GM18873 (cell line): ENCODE data around the gene DNAH7.

Experiments used
- ATAC-seq: cut with Tn5 transposase; IDR thresholded peaks from one replicate; pipeline ENCODE4 v1.9.1; 2021; ENCODE audit warnings: mild to moderate bottlenecking, moderate library complexity, moderate number of reproducible peaks; ENCODE audit not compliant: unreplicated experiment, low FRiP score

The DNAH7 gene

DNA sequence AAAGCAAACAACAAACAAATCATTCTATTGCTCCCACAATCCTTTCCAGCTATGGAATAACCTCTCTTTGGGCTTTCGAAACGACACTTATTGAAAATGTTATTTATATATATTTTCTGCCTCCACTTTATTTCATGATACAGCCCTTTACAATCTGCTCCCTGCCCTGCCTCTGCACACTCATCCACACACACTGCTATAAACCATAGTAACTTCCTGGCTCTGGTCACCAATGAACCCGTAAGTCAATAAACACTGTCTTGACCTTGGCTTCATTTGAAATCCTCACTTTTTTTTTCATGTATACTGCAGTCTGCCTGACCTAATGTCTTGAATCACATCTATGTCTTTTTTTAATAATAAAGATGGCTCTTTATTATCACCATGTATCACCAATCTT lies 250.1 kb downstream of the DNAH7 start:
- ATAC-seq = no peak

DNA sequence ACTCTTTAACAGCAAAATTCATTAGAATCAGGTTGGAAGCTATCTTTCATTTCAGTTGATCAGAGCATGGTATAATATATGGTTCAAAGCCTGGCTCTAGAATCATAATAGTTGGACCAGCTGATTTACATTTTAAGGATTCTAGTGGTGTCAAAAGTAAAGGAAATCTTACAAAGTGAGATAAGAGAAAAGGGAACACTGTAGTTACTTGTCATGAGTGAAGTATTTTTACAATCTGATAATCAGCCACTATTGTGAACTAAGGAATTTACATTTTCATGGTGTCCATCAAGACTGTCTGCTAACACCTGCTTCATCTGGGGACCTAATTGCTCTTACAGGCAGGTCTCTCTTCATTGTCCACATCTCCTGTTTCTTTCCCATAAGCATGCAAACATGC lies 250.5 kb downstream of the DNAH7 start:
- ATAC-seq = no peak

DNA sequence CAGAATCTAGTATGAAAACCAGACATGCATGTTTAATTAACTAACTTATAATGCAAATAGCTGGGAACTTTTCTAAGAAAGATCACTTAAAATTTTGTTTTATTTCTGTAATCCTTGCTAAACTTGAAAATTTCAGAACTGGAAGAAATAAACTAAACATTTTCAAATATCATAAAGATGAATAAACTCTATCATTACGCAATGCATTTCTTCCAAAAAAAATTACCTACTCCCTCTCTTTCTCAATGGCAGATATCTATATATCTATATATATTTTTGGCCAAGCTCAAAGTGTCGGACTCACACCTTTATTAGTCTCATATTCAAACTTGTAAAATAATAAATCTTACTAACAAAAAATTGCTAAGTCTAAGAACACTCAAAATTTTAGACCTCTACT lies 253.6 kb downstream of the DNAH7 start:
- no peak for ATAC-seq

DNA sequence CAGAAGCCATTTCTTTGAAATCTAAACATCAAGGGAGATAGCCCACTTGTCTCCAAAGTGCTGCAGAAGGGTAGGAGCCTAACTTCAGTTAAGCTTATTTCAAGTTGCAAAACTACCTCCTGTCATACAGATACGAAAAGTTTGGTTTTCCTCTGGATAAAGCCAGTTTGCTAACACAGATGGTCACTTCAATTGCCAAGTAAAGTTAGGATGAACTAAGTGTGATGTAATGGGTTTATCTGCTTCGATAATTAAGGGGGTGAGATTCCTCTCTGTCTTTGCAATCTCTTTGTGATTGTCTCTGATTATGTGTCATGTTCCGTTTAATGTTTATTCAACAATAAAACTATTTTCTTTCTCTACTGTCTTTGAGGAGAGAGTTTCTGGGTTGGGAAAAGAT lies 255.2 kb downstream of the DNAH7 start:
- ATAC-seq = no peak

DNA sequence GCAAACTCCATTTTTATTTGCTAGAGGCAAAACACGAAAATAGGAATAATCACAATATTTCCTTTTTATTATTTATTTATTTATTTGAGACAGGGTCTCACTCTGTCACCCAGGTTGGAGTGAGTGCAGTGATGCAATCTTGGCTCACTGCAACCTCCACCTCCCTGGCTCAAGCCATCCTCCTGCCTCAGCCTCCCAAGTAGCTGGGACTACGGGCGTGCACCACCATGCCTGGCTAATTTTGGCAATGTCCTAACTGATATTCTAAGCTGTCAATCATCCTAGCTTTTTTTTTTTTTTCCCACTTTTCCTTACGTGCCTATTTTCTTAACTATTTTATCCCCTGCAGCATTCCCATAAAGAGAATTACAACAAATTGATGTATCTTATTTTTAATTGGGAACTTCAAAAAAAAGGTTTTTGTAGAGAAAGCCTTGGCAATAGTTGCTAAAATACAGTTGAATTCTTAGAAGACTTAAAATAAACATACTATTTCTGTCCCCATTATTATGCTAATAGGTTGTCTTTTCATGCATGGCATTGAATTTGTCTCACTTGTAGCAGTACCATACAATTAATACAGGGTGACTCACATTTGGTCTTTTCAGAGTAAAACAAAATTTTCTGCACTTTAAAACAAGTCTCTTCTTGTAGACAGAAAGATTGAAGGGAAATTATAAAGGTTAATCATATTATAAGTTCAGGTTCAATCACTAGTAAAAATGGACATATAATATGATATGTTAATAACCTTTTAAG lies 258.1 kb downstream of the DNAH7 start:
- no peak for ATAC-seq

DNA sequence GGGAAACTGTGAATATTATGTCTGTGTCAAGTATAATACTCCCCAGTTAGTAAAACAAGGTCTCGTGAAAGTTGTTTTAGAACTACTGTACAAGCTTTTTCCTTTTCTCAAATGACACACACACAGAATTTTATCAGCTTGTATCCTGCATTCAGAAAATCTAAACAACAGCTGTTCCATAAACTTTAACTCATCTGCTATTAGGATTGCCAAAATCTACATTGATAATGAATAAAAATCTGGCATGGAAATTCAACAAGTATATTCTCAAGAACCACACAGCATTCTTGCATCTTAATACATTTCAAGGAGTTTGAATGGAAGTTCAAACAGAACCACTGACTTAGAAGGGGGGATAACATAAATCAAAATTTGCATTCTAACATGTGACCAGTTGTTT lies 260.4 kb downstream of the DNAH7 start:
- no peak for ATAC-seq

DNA sequence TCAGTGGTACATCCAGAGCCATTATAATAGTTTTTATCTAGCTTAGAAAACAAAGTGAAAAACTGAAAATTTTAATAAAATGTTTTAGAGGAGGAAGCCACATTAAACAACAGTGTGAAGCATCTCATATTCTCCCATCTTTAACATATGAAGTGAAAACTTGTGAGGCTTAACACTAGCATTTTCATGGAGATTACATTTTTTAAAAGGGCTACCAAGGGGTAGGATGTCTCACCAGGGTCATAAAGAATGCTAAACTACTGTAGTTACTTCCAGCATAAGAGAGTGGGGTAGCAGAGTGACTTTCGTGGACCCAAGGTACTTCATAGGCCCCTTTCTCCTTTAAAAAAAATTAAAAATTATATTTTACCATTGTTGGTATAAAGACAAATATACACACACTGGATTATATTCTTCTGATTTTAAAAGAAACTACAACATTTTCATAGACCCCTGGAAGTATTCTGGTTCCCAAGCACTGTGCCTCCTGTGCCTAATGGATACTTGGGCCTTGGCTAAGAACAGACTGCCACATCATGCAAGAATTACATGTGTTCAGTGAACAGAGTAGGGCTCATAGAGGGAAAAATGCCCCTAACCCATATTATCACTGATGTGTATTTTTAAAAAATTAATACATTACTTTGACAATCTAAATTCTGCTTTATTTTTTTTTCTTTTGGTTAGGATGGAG lies 263.2 kb downstream of the DNAH7 start:
- ATAC-seq = no peak

DNA sequence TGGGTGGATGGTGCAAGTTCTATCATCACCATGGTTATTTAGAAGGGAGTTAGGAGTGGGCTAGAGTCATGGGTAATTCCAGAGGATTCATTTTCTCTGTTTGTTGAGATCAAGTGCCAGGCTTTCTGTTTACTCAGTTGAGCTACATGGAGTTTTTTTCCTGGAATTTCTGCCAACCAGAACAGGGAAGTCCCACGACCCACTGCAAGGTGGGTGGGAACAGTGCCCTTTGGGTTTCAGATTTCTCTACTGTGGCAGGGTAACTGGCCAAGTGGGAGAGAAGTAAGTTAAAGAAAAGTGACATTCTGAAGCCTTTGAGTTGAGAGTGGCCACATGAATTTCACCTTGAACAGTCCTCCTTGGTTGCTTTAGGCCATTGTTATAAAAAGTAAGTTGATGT lies 272.8 kb downstream of the DNAH7 start:
- no peak for ATAC-seq

DNA sequence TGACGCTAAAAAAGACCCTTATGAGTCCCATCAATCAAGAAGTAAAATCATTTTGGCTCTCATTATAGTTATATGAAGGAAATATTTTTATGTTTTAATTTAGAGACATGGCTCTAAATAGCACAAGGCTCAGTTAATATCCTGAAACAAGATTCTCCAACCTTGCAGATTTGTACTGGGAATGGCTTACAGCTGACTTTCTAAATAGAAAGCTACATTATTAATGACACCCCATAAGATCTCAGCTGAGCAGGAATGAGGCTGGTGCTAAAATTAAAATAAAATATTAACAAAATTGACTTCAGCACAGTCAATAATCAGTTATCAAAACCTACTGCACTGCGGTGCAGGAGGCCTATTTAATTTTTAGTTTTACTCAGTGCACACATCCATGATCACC lies 274.8 kb downstream of the DNAH7 start:
- ATAC-seq = no peak

DNA sequence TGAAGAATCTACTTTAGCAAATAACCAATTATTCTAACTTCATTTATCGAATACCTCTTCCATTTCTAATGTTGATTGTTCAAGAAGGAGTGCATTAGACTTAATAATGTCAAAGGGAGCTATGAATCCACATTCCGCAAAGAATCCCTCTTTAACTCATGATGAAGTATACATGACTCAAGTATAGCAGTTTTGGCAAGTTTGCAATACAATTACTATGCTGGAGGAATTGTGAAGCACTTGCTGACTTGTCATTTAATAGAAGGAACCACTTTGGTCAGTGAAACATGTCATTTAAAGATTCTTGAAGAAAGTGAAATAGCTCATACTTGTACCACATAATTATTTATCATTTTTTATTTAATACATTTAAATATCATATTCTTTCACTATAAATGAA lies 286.5 kb downstream of the DNAH7 start:
- no peak for ATAC-seq

DNA sequence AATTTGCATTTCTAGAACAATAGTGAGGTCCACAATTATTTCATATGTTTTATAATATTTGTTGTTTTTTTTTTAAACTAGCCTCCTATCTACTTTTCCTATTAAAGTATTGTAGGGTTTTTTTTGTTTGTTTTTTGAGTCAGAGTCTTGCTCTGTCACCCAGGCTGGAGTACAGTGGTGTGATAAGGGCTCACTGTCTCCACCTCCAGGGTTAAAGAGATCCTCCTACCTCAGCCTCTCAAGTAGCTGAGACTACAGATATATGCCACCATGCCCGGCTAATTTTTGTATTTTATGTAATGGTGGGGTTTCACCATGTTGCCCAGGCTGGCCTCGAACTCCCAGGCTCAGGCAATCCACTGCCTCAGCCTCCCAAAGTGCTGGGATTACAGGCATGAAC lies 289.1 kb downstream of the DNAH7 start:
- ATAC-seq = no peak

DNA sequence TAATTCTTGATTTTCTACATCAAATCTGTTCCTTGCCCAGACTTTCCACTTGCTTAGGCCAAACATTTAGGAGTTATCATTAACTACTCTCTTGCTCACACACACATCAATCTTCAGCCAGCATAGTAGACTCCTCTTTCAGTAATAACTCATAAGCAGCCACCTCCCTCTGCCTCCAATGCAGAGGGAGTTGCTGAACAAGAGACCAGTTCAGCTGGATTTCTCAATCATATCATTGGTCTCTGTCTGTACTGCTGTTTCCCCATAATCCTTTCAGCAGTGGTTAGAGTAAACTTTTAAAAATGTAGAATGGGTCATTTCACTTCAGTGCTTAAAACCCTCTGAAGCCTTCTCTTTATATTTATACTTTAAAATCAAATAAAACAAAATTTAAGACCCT lies 298.7 kb downstream of the DNAH7 start:
- no peak for ATAC-seq

DNA sequence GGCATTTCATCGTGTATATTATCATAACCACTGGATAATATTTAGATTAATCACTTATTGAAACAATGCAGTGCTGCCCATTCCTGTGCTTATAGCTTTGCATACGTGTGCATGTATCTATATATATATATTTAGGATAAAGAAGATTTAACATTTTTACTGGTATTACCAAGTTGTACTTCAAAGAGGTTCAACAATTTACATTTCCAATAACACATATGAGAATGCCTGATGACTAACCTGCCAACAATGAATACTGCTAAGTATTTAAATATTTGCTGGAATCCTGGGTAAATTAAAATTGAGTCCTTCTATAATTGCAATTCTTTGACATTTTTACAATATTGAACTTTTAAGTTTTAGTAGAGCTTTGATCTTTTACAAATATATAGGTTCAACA lies 300.2 kb downstream of the DNAH7 start:
- ATAC-seq = no peak

DNA sequence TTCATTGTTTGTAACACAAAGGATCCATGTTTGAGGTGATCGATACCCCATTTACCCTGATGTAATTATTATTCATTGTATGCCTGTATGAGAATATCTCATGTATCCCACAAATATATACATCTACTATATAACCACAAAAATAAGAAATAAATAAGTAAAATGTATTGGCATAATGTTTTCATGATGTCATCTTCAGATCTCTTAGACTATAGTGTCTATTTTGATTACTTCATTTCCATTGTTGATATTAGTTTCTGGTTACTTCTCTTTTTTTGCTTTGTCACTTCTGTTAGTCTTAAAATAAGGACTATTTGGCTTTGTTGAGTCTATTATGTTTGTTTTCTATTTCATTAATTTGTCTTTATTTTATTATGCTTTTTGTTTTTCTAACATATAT lies 301.9 kb downstream of the DNAH7 start:
- ATAC-seq = no peak

DNA sequence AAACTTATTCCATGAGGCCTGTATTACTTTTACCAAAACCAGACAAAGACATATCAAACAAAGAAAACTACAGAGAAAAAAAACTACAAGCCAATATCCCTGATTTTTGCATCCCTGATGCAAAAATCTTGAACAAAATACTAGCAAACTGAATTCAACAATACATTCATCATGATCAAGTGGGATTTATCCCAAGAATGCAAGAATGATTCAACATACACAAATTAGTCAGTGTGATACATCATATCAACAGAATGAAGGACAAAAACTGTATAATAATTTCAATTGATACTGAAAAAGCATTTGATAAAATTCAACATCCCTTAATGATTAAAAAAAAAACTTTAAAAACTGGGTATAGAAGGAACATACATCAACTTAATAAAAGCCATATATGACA lies 304.8 kb downstream of the DNAH7 start:
- ATAC-seq = no peak

DNA sequence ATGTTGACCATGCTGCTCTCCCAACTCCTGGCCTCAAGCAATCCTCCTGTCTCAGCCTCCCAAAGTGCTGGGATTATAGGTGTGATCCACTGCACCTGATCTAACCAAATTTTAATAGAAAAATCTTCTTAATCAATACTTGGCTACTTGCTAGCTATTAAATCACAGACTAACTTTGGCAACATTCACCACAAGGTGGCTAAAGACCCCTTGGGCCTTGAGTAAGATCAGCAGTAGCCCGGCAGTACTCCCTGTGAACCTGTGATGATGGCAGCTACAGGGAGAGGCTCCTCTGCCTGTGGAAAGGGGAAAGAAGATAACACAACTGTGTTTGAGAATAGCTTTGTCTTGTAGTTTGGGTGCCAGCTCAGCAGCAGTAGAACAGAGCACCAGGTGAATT lies 308.8 kb downstream of the DNAH7 start:
- ATAC-seq = no peak

DNA sequence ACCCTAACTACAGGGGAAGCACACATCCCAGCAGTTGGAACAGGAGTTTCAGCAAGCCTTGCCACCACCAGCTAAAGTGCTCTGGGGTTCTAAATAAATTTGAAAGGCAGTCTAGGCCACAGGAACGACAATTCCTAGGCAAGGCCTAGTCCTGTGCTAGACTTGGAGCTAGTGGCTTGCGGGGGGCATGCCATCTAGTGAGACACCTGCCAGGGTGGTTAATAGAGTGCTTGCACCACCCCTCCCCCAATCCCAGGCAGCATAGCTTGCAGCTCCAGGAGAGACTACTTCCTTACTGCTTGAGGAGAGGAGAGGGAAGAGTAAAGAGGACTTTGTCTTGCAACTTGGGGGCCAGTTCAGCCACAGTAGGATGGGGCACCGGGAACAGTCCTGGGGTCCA lies 309.8 kb downstream of the DNAH7 start:
- ATAC-seq = no peak

DNA sequence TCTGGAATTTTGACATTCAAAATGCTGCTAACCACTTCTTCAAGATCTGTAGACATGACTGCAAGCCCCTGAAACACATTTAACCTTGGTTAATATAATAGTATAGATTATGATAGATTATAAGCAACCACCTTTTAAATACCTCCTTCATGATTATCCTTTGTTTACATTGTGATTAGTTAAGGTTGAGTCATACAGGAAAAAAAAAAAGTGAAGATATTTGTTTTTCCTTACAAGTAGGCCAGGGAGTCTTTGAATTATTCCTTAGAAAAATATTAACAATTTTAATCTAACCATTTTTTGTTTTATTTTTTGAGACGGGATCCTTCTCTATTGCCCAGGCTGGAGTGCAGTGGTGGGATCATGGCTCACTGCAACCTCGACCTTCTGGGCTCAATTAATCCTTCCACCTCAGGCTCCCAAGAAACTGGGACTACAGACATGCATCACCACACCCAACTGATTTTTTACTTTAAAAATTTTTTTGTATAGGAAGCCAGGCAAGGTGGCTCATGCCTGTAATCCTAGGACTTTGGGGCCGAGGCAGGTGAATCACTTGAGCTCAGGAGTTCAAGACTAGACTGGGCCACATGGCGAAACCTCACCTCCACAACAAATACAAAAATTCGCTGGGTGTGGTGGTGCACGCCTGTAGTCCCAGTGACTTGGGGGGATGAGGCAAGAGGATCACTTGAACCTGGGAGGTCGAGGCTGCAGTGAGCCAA lies 312.3 kb downstream of the DNAH7 start:
- ATAC-seq = no peak

DNA sequence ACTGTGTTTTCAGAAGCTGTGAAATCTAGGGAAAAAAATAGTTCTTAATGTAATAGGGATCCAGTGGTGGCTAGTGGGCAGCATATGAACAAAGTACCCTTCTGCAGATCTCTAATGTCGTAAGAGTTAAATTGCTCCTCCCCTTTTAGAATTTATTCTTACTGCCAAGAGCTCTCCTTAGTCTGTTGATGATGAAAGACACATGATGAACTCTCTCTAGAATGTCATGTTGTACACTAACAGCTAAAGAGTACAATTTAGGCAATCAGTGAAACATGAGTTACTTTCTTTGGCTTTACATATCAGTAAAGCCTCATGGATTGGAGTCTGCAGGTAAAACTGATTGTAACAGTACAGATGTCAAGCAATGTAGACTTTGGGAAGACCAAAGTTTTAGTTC lies 327.4 kb downstream of the DNAH7 start:
- ATAC-seq = no peak

DNA sequence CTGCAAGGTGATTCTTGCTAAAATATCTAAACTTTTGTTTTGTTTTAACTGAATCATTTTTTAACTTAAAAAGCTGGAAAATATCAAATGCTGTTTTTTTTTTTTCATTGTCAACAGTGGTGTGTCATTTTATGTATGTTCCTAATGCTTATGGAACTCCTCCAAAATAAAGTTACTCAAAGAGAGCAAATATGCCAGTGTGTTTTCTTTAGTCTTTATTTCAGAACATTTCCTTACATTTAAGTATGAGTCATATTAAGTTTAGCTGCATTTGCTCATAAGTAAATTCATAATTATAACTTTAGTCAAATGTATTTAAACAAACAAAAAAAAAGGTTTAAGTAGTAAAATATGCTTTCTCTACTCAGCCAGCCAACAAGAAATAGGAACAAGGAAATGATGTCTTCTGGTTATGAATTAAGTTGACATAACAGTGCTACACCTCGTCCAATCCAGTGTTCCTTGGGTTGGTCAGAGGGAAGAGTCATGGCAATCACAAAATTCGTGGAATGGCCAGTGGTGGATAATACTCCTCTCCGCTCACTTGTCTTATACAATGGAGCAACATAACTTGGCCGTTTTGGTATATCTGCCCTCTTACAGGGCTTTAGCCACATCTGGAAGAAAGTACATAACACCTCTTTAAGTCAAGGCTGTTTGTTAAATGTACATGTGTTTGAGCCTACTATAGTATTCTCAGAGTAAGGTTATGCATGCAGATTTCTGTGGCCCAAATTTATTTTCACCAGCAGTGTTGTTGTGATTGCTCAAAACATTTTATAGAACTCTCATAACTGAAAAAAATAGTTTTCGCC lies 330.9 kb downstream of the DNAH7 start:
- ATAC-seq = no peak

DNA sequence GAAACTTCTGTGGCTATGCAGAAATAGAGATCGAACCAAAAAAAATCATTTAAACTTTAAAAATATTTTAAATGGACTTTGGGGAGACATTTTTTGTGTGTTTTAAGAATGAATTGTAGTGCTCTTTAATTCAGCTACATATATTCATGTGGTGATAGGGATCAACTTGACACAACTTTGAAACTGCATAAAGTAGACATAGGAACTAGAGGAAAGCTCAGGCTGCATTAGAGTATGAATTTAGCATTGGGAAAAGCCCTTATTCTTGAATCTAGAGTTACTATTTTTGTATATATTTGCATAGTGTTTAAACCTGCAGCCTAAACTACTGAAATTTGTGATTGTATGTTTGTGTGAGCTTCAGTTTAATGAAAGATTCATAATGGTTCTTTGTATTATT lies 333.3 kb downstream of the DNAH7 start:
- no peak for ATAC-seq
